ENCODE results near the gene CISD1. TPM values are rescaled to one million over a fixed set of nuclear protein-coding genes. Genes with fewer than 3 reads are reported as not detected.
A peak's percentile ranks its signal among the peaks of the same experiment; 100 is the strongest.
"Not testable (repeated sequence)": the region's sequence is repeated elsewhere in the genome, so short reads cannot be mapped to it uniquely, and the experiment has no call there.

Gene CISD1
- polyA plus RNA-seq, 4 donors: 69.2 to 167 (median 113) TPM

DNA sequence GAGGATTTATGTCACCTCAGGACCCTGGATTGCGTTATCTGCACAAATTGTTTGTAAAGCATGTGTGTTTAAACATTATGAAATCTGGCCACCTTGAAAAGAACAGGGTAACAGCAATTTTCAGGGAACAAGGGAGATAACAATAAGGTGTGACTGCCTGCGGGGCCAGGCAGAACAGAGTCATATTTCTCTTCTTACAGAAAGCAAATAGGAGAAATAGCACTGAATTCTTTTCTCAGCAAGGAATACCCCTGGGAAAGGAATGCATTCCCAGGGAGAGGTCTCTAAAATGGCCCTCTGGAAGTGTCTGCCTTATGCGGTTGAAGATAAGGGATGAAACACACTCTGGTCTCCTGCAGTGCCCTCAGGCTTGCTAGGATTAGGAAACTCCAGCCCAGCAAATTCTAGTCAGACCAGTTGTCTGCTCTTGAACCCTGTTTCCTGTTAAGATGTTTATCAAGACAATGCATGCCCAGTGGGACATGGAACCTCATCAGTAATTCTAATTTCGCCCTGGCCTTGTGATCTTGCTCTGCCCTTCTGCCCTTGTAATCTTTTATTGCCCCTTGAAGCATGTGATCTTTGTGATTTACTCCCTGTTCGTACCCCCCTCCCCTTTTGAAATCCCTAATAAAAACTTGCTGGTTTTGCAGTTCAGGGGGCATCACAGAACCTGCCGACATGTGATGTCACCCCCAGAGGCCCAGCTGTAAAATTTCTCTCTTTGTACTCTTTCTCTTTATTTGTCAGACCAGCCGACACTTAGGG, 12.8 kb upstream of the CISD1 start:
- not testable (repeated sequence) for FAIRE-seq; H3K4me3 ChIP-seq (ENCODE audit: low read depth in 1 of 3, low read length in 3 of 3); H3K27me3 ChIP-seq (ENCODE audit: control insufficient read depth in 3 of 3, insufficient read depth in 3 of 3, low read length in 3 of 3); H3K4me1 ChIP-seq (ENCODE audit: control insufficient read depth in 3 of 3, insufficient read depth in 2 of 3, low read depth in 1 of 3, low read length in 2 of 3)
- peak in 1 of 2 donors; percentile 38 for DNase-seq
- 75 to 87% (median 77%) methylated on average over 7 of the region's 7 CpGs for WGBS, 3 donors
- H3K36me3 ChIP-seq (ENCODE audit: control insufficient read depth in 3 of 3, insufficient read depth in 2 of 3, low read depth in 1 of 3, low read length in 3 of 3): peaks cover 0 to 29% (median 2%) of the 10 kb centered on the region in 3 donors
- H3K9me3 ChIP-seq (ENCODE audit: control insufficient read depth in 2 of 2, insufficient read depth in 1 of 2, low read depth in 1 of 2, low read length in 1 of 2): peaks cover 0 to 43% of the 10 kb centered on the region in 2 donors
- H3K27ac ChIP-seq (ENCODE audit: low read depth in 1 of 3, low read length in 2 of 3): peak overlapping the region in 1 of 3 donors; percentile 51

DNA sequence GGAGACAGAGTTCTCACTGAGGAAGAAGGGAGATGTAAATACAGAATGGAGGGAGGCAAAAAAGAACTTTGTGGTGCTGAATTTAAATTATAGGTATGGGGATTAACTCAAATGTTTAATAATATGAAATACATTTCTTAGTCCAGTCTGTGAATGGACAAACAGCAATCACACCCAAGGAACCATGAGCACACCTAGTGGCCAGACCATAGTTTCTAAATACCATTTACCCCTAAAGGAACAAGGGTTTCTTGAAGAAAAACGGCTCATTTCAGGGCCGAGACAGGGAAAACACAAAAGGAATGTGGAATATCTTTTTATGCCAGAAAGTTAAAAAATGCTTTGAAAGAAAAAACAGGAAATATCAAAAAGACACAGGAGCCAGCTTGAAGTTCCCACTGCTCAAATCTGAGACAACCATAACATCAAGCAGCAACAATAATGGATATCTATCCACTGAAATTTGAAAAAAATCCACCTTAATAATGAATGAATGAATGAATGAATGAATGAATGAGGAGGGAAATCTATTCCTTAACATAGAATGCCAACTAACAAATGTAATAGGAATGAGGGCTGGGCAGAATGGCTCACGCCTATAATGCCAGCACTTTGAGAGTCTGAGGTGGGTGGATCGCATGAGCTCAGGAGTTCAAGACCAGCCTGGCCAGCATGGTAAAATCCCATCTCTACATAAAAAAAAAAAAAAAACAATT, 9.8 kb upstream of the CISD1 start:
- Histone ChIP-seq H3K36me3 (ENCODE audit: control insufficient read depth in 3 of 3, insufficient read depth in 2 of 3, low read depth in 1 of 3, low read length in 3 of 3) (peaks cover 0 to 25% (median 2%) of the 10 kb centered on the region in 3 donors), H3K4me3 (ENCODE audit: low read depth in 1 of 3, low read length in 3 of 3) (no peak overlapping the region), H3K9me3 (ENCODE audit: control insufficient read depth in 2 of 2, insufficient read depth in 1 of 2, low read depth in 1 of 2, low read length in 1 of 2) (peaks cover 0 to 28% of the 10 kb centered on the region in 2 donors), H3K27me3 (ENCODE audit: control insufficient read depth in 3 of 3, insufficient read depth in 3 of 3, low read length in 3 of 3) (no peaks in the 10 kb centered on the region), H3K27ac (ENCODE audit: low read depth in 1 of 3, low read length in 2 of 3) (no peak overlapping the region), H3K4me1 (ENCODE audit: control insufficient read depth in 3 of 3, insufficient read depth in 2 of 3, low read depth in 1 of 3, low read length in 2 of 3) (no peaks in the 10 kb centered on the region)
- FAIRE-seq: no peak
- 95 to 100% (median 96%) methylated on average over 4 of the region's 4 CpGs for WGBS, 3 donors
- no peak for DNase-seq

DNA sequence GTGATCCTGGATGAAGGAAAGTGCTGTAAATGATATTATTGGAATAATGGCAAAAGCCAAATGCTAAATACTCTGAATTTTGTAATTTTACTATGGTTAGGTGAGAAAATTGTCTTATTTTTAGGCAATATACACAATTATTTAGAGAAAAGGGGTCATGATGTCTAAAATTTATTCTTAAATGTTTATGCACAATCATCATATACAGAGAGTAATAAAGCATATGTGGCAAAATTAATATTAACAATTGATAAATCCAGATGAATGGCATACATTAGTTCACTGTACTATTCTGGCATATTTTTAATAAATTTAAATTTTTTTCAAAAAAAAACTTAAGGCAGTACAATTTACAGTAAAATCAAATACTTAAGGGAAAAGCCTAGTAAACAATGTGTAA, 8.6 kb upstream of the CISD1 start:
- no peak for DNase-seq
- no peak for FAIRE-seq
- H3K9me3 ChIP-seq (ENCODE audit: control insufficient read depth in 2 of 2, insufficient read depth in 1 of 2, low read depth in 1 of 2, low read length in 1 of 2): peaks cover 0 to 20% of the 10 kb centered on the region in 2 donors
- H3K4me3 ChIP-seq (ENCODE audit: low read depth in 1 of 3, low read length in 3 of 3): no peak overlapping the region
- H3K36me3 ChIP-seq (ENCODE audit: control insufficient read depth in 3 of 3, insufficient read depth in 2 of 3, low read depth in 1 of 3, low read length in 3 of 3): peaks cover 0 to 21% (median 2%) of the 10 kb centered on the region in 3 donors
- no peaks in the 10 kb centered on the region for H3K27me3 ChIP-seq (ENCODE audit: control insufficient read depth in 3 of 3, insufficient read depth in 3 of 3, low read length in 3 of 3)
- H3K4me1 ChIP-seq (ENCODE audit: control insufficient read depth in 3 of 3, insufficient read depth in 2 of 3, low read depth in 1 of 3, low read length in 2 of 3): no peaks in the 10 kb centered on the region
- no peak overlapping the region for H3K27ac ChIP-seq (ENCODE audit: low read depth in 1 of 3, low read length in 2 of 3)

DNA sequence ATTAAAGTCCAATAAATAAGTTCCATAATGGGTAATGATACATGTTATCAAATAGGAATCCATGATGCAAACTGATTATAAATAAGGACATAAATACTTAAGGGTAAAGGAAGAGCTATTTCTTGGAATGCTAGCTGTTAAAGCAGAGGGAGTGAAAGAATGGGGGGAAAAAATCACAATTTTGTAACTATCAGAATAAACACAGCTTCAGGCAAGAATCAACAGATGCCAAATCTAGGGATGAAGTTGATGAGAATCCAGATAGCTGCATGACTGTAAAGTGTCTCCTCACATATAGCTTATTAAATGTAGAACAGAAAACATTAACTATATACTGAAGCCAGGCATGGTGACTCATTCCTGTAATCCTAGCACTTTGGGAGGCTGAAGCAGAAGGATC, 6.2 kb upstream of the CISD1 start:
- H3K27ac ChIP-seq (ENCODE audit: low read depth in 1 of 3, low read length in 2 of 3): no peak overlapping the region
- DNase-seq (no peak), FAIRE-seq (no peak)
- H3K27me3 ChIP-seq (ENCODE audit: control insufficient read depth in 3 of 3, insufficient read depth in 3 of 3, low read length in 3 of 3): no peaks in the 10 kb centered on the region
- peaks cover 0 to 9% (median 0%) of the 10 kb centered on the region in 3 donors for H3K36me3 ChIP-seq (ENCODE audit: control insufficient read depth in 3 of 3, insufficient read depth in 2 of 3, low read depth in 1 of 3, low read length in 3 of 3)
- H3K4me3 ChIP-seq (ENCODE audit: low read depth in 1 of 3, low read length in 3 of 3): no peak overlapping the region
- H3K4me1 ChIP-seq (ENCODE audit: control insufficient read depth in 3 of 3, insufficient read depth in 2 of 3, low read depth in 1 of 3, low read length in 2 of 3): no peaks in the 10 kb centered on the region
- peaks cover 0 to 3% of the 10 kb centered on the region in 2 donors for H3K9me3 ChIP-seq (ENCODE audit: control insufficient read depth in 2 of 2, insufficient read depth in 1 of 2, low read depth in 1 of 2, low read length in 1 of 2)

DNA sequence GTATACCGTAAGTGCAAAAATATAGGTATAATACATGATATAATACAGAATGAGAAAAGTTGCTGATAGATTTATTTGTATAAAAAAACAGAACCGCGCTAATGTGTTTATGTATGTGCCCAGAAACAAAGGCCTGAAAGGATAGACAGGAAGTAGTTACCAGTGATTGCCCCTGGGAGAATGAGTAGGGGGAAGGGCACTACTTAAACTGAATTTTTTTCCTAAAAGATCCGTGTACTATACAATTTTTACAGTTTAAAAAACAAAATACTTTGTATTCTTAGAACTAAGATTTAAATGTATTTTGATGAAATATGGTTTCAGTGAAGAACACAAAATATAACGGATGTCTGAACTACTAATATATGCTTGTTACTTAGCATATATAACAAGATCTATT, 4.2 kb upstream of the CISD1 start:
- H3K4me3 ChIP-seq (ENCODE audit: low read depth in 1 of 3, low read length in 3 of 3): no peak overlapping the region
- FAIRE-seq: no peak
- H3K36me3 ChIP-seq (ENCODE audit: control insufficient read depth in 3 of 3, insufficient read depth in 2 of 3, low read depth in 1 of 3, low read length in 3 of 3): peaks cover 0 to 2% (median 0%) of the 10 kb centered on the region in 3 donors
- peak in 1 of 2 donors; percentile 19 for DNase-seq
- peaks cover 0 to 2% (median 0%) of the 10 kb centered on the region in 3 donors for H3K4me1 ChIP-seq (ENCODE audit: control insufficient read depth in 3 of 3, insufficient read depth in 2 of 3, low read depth in 1 of 3, low read length in 2 of 3)
- H3K27me3 ChIP-seq (ENCODE audit: control insufficient read depth in 3 of 3, insufficient read depth in 3 of 3, low read length in 3 of 3): no peaks in the 10 kb centered on the region
- 44 to 55% (median 52%) methylated on average over 5 of the region's 5 CpGs for WGBS, 3 donors
- H3K9me3 ChIP-seq (ENCODE audit: control insufficient read depth in 2 of 2, insufficient read depth in 1 of 2, low read depth in 1 of 2, low read length in 1 of 2): no peaks in the 10 kb centered on the region
- peak overlapping the region in 1 of 3 donors; percentile 96 for H3K27ac ChIP-seq (ENCODE audit: low read depth in 1 of 3, low read length in 2 of 3)

DNA sequence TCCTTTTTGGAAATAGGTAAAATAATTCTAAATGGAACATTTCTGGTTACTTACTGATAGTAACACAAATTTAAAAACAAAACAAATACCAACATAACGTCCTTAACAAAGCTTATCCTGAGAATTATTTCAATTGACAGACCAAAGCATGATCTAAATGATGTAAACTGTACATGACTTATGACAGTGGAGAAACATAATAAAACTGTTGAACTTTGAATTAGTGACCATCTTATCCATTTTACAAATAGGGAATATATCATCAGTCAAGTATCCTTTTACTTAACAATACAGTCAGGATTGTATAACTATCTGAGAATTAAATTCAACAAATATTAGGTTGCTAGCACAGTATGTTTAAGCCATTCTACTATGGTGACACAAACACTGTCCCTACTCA, 3.7 kb upstream of the CISD1 start:
- 16 to 39% (median 32%) methylated on average over 1 of the region's 1 CpG for WGBS, 3 donors
- Histone ChIP-seq H3K4me3 (ENCODE audit: low read depth in 1 of 3, low read length in 3 of 3) (peak overlapping the region in 1 of 3 donors; percentile 88), H3K4me1 (ENCODE audit: control insufficient read depth in 3 of 3, insufficient read depth in 2 of 3, low read depth in 1 of 3, low read length in 2 of 3) (peaks cover 0 to 2% (median 0%) of the 10 kb centered on the region in 3 donors), H3K9me3 (ENCODE audit: control insufficient read depth in 2 of 2, insufficient read depth in 1 of 2, low read depth in 1 of 2, low read length in 1 of 2) (no peaks in the 10 kb centered on the region), H3K36me3 (ENCODE audit: control insufficient read depth in 3 of 3, insufficient read depth in 2 of 3, low read depth in 1 of 3, low read length in 3 of 3) (peaks cover 0 to 2% (median 0%) of the 10 kb centered on the region in 3 donors), H3K27me3 (ENCODE audit: control insufficient read depth in 3 of 3, insufficient read depth in 3 of 3, low read length in 3 of 3) (no peaks in the 10 kb centered on the region), H3K27ac (ENCODE audit: low read depth in 1 of 3, low read length in 2 of 3) (peak overlapping the region in 1 of 3 donors; percentile 96)
- FAIRE-seq (no peak), DNase-seq (peak; percentile 22 to 37)

DNA sequence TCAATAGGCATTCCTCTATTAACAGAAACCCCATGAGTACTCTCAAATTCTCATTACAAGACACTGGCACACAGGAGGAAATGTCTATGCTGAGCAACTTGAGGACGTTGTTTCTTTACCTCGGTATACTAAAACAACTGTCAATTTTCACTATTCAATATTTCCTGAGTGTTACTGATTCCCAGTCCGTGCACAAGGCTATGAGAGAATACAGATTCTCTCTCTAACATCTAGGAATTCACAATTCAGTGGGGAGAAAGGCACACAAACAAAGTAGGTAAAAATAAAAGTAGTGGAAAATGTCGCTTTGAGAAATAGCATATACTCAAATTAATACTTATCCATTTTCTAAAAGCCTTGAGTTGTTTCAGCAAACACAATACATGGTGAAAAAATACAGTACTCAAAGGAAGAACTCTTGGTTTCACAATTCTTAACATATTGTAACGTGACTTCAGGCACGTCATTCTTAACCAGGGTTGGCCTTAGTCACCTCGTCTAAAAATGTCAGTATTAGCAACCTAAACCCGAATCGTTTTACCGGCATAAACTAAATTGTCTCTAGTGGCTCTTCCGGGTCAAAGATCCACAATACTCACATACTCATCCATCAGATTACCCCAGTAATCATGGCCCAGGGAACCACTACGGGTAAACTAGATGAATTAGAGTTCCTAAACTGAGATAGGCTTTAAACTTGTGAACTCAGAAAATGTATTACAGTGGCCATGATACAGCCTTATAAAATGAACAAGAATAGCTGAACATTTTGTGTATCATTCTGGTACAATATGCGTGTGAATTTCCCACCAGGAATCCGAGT, 2.7 kb upstream of the CISD1 start:
- Histone ChIP-seq H3K9me3 (ENCODE audit: control insufficient read depth in 2 of 2, insufficient read depth in 1 of 2, low read depth in 1 of 2, low read length in 1 of 2) (no peaks in the 10 kb centered on the region), H3K36me3 (ENCODE audit: control insufficient read depth in 3 of 3, insufficient read depth in 2 of 3, low read depth in 1 of 3, low read length in 3 of 3) (peaks cover 0 to 2% (median 0%) of the 10 kb centered on the region in 3 donors), H3K27ac (ENCODE audit: low read depth in 1 of 3, low read length in 2 of 3) (peak overlapping the region; percentile 95 to 99 (median 96)), H3K4me1 (ENCODE audit: control insufficient read depth in 3 of 3, insufficient read depth in 2 of 3, low read depth in 1 of 3, low read length in 2 of 3) (peaks cover 0 to 8% (median 0%) of the 10 kb centered on the region in 3 donors), H3K27me3 (ENCODE audit: control insufficient read depth in 3 of 3, insufficient read depth in 3 of 3, low read length in 3 of 3) (no peaks in the 10 kb centered on the region), H3K4me3 (ENCODE audit: low read depth in 1 of 3, low read length in 3 of 3) (peak overlapping the region; percentile 54 to 88 (median 76))
- FAIRE-seq: no peak
- WGBS, 3 donors: 1 to 5% (median 2%) methylated on average over 14 of the region's 14 CpGs
- DNase-seq: peak; percentile 73 to 82
